GM18861 (cell line): ENCODE data around the gene SNAI1.
"Not testable (repeated sequence)": the region's sequence is repeated elsewhere in the genome, so short reads cannot be mapped to it uniquely, and the experiment has no call there.

Experiments used
- ATAC-seq: cut with Tn5 transposase; IDR thresholded peaks from one replicate; pipeline ENCODE4 v1.9.1; 2021; ENCODE audit not compliant: unreplicated experiment

The SNAI1 gene

DNA sequence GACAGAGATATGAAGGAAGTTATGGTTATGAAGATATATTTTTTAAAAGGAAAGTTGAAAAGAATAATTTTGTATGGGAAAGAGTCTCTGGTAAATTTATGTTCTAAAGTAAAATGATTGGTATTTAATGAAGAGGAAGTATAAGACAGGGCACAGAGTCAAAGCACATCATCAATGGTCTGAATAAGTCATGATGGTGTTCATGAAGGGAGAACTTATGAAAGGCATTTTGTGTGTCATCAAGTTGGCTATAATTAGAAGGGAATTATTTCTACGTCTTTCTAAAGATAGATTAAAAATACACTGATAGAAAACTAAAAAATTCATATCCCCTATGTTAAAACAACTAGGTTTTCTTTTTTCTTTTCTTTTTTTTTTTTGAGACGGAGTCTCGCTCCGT is 21.4 kb upstream of the SNAI1 start:
- no peak for ATAC-seq

DNA sequence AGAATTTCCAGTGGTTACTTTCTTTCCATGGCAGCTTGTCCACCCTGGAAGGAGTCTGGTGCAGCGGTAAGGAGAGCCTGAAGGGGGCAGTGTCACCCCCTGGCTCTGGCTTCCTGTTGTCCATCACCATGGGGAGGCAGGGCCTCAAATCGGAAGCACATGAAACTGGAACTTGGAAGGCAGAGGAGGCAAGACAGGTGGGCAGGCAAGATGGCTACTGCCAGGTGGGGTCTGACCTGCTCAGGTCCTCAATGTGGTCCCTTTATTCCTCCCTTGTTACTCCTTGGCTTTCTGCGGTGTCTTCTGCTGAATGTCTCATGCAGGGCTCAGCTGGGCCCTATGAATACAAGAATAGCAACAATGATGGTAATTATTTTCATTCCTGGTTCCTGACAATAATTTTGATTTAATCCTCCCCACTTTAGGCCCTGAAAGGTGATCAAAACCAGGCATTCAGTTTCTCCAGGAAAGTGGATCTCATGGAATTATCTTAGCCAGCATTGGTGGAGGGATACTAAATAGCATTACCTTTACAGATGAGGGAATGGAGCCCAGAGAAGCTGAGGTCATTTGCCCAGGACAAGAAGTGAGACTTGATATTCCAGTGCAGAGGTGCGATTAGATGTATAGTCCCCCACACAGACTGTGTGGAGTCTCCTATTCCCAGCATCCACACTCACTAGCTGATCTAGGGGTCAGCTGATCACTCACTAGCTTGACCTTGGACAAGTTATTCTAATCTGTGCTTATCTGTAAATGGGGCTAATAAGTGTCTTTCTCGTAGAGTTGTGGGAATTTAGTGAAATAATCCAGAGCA is 17.6 kb upstream of the SNAI1 start:
- ATAC-seq, result no peak

DNA sequence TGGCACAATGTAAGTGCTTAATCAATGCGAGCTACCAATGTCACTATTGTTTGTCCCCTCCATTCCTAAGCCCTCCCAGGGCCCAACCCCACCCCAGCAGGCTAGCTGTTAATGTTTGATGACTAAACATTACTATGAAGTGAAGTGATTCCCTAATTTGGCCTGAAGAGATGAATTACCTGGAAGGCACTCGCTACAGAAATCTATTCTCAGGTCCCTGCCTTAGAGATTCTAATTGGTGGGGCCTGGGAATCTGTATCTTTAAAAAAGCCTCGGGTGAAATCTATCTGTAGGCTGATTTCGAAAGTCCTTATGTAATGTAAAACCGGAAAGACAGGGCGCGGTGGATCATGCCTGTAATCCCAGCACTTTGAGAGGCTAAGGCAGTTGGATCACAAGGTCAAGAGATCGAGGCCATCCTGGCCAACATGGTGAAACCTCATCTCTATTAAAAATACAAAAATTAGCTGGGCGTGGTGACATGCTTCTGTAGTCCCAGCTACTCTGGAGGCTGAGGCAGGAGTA is 16.9 kb upstream of the SNAI1 start:
- no peak for ATAC-seq

GRCh38 chr20:49966861-49967260 is 15.9 kb upstream of the SNAI1 start:
- ATAC-seq, result no peak

DNA sequence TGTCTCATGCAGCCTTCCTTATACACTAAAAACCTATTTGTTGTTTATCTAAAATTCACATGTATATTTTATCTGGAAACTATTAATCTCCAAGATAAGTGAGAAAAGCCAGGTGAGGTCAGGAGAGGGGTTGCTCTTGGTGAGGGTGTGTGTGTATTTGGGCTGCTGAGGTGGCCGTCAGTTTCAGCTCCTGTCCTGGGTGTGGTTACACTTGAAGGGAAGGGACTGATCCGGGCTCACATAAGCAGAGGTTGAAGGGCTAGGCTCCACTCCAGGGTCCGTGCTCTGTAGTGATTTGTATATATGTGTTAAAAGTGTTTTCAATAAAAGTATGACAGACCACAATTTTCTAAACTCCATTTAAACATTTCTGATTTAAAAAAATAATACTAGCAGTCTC is 13.5 kb upstream of the SNAI1 start:
- ATAC-seq, result no peak

DNA sequence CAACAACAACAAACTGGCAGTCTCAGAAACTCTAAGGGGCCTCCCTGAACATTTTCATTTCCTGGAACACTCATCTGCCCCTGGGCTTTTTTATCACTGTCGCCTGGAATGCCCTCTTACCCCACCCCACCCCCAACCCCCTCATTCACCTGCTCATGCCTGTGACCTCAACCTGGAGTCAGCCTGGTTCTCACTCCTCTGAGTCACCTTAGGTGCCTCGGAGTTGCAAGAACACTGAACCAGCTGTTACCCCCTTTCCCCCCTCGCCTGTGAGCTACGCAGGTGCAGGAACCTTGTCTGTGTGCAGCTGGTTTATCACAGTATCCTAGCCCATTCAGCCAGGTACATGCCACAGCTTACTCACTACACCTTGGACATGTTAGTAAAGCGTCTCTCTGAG is 12.8 kb upstream of the SNAI1 start:
- no peak for ATAC-seq

GRCh38 chr20:49970498-49970897 is 12.3 kb upstream of the SNAI1 start:
- ATAC-seq, result no peak

DNA sequence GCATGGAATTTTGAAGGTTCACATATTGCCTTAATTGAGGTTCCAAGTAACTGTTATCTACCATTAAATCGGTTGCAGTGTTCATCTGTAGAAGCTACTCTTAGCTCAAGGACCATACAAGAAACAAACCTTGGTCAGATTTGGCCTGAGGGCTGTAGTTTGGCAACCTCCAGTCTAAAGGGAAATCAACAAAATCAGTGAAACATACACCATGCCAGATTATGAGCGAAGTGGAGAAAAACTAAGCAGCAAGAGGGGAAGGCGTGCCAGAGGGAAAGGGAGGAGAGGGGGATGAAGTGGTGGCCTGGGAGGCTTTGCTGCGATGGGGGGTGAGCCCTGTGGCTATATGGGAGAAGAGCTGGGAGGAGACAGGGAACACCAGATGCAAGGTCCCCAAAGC is 8.8 kb upstream of the SNAI1 start:
- ATAC-seq, result no peak

DNA sequence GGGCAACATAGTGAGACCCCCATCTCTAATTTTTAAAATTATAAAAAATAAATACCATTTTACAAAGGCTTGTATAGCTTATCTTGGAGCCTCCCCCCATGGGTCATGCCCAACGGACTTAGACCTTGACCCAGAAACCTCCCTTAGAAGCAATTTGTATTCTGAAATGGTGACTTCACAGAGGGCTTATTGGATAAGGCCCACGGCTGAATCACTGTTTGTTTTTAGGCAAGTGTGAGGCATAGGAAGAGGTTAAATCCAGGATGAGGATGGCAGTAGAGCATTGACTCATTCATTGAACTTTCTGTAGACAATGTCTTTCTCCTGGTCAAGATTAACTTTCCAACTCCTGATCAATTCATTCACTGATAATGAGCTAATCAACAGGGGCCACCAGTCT is 6.2 kb upstream of the SNAI1 start:
- ATAC-seq, result no peak

- not testable (repeated sequence) for ATAC-seq
These were observed 5.0 kb upstream of the SNAI1 start for GRCh38 chr20:49977740-49978139.

- ATAC-seq, result no peak
These were observed 4.1 kb upstream of the SNAI1 start for GRCh38 chr20:49978685-49979029.

GRCh38 chr20:49979030-49979832 is 3.5 kb upstream of the SNAI1 start:
- no peak for ATAC-seq

DNA sequence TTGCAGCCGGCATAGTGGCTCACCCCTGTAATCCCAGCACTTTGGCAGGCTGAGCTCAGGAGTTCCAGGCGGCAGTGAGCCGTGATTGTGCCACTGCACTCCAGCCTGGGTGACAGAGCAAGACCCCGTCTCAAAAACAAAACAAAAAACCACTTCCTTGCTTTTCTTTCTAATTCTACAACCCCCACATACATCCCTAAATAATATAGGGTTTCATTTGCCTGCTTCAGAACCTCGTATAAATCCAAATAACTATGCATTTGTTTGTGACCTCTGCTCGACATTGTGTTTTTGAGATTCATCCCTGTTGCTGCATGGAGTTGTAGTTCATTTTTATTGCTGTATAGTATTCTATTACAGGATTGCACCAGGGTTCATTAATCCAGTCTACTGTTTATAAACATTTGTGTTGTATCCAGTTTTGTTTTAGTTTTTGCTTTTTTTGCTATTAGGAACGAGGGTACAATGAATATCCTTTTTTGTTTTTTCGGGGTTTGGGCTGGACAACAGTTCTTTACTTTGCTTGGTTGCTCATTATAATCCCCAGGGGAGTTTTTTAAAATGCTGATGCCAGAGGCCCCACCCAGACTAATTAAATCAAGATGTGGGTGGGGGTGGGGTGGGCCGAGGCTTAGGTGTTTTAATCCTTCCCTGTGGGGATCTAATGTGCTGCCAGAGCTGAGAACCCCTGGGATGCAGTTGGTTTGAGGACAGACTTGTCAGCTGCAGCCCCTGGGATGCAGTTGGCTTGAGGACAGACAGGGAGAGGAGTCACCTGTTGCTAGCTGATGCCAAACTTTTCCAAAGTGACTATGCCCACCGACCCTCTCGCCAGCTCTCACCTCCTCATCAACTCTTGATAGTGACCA is 2.4 kb upstream of the SNAI1 start:
- no peak for ATAC-seq

- ATAC-seq, result no peak
These were observed 1.3 kb upstream of the SNAI1 start for GRCh38 chr20:49981218-49982071.

DNA sequence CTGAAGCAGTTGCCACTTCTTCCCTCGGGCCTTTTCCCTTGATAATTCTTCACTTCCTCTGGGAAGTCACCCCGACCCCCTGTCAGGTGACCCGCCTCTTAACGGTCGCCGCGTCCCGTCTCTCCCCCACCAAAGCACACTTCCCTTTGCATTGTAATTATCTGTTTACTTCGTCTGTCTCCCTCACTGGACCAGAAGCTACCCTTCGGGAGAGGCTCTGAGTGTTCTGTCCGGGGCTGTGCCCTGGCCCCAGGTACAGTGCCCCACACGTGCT is 771 bp upstream of the SNAI1 start:
- no peak for ATAC-seq

- no peak for ATAC-seq
These were observed 505 bp downstream of the SNAI1 start for GRCh38 chr20:49983123-49983847.

GRCh38 chr20:49983848-49984408 is 1.1 kb downstream of the SNAI1 start:
- no peak for ATAC-seq

GRCh38 chr20:49984426-49985153 is 1.8 kb downstream of the SNAI1 start:
- no peak for ATAC-seq

DNA sequence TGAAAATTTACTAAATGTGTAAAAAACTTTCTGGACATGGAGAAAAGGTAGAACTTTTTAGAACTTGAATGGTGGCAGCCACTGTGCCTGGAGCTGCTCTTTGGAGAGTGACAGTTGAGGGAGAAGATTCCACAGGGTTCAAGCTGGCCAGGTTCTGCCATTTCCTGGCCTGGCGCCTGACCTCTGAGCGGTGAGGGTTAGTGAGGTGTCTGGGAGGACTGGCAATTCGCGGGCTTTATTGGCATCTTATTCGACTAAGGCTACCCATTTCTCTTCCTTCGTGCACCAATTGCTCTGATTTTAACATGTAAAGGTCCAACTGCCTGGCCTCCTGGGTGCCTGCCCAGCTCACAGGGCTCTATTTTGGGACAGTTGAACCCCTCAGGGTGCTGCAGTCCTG is 2.4 kb downstream of the SNAI1 start:
- no peak for ATAC-seq
